Duodenal mucosa (tissue), 2 donors: ENCODE measurements around the gene RPS19BP1.

ENCODE experiments used
- H3K27ac ChIP-seq: one replicate; pipeline ENCODE4 v1.7.0; 2013; ENCODE audit warnings: low read depth, low read length
- H3K27me3 ChIP-seq, 2 donors: one replicate each; pipeline ENCODE4 v1.7.0; 2013; ENCODE audit warnings: low read length in 2 of 2, control low read depth in 1 of 2; ENCODE audit not compliant: insufficient read depth in 2 of 2, control insufficient read depth in 1 of 2
- H3K36me3 ChIP-seq, 2 donors: one replicate each; pipeline ENCODE4 v1.7.0; 2013; ENCODE audit warnings: low read length in 2 of 2, control low read depth in 1 of 2; ENCODE audit not compliant: insufficient read depth in 2 of 2, control insufficient read depth in 1 of 2
- H3K4me1 ChIP-seq, 2 donors: one replicate each; pipeline ENCODE4 v1.7.0; 2013; ENCODE audit warnings: low read length in 2 of 2, control low read depth in 1 of 2; ENCODE audit not compliant: insufficient read depth in 2 of 2, control insufficient read depth in 1 of 2
- H3K4me3 ChIP-seq, 2 donors: one replicate each; pipeline ENCODE4 v1.7.0; 2013; ENCODE audit warnings: low read length in 2 of 2, low read depth in 1 of 2
- H3K9ac ChIP-seq, 2 donors: one replicate each; pipeline ENCODE4 v1.7.0; 2013; ENCODE audit warnings: low read length in 2 of 2, low read depth in 1 of 2
- H3K9me3 ChIP-seq, 2 donors: one replicate each; pipeline ENCODE4 v1.7.0; 2013; ENCODE audit warnings: low read length in 2 of 2, control low read depth in 1 of 2; ENCODE audit not compliant: control insufficient read depth in 1 of 2

RPS19BP1 gene

DNA sequence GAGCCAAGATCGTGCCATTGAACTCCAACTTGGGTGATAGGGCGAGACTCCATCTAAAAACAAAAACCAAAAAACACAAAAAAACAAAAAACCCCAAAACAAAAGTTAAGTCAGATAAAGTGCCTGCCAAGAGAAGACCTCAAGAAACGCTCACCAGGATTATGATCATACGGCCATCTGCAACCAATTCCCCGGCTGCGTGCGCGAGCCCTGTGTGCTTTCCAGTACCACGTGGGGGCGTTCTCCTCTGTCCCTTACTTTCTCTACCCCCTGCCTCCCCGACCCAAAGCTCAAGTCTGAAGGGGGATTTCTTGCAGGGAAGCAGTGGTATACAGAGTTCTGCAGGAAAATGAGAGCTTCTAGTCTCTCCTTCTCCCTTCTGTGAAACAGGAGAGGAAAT, 10.5 kb upstream of the RPS19BP1 start:
- Histone ChIP-seq H3K9ac (no peak overlapping the region), H3K27me3 (peaks cover 3 to 10% of the 10 kb centered on the region in 2 donors), H3K36me3 (no peaks in the 10 kb centered on the region), H3K27ac (no peak overlapping the region), H3K4me1 (no peaks in the 10 kb centered on the region), H3K4me3 (no peak overlapping the region), H3K9me3 (no peaks in the 10 kb centered on the region)

- Histone ChIP-seq H3K4me1 (peaks cover 4 to 7% of the 10 kb centered on the region in 2 donors), H3K27me3 (no peaks in the 10 kb centered on the region), H3K4me3 (no peak overlapping the region), H3K27ac (no peak overlapping the region), H3K36me3 (no peaks in the 10 kb centered on the region), H3K9ac (no peak overlapping the region), H3K9me3 (no peaks in the 10 kb centered on the region)
These were observed 5.4 kb upstream of the RPS19BP1 start for GRCh38 chr22:39537975-39538374.

- no peak overlapping the region for H3K9ac ChIP-seq
- no peaks in the 10 kb centered on the region for H3K9me3 ChIP-seq
- no peaks in the 10 kb centered on the region for H3K36me3 ChIP-seq
- H3K27me3 ChIP-seq = no peaks in the 10 kb centered on the region
- no peak overlapping the region for H3K4me3 ChIP-seq
- H3K4me1 ChIP-seq = peaks cover 8 to 12% of the 10 kb centered on the region in 2 donors
- no peak overlapping the region for H3K27ac ChIP-seq
These were observed 4.2 kb upstream of the RPS19BP1 start for GRCh38 chr22:39536711-39537110.

DNA sequence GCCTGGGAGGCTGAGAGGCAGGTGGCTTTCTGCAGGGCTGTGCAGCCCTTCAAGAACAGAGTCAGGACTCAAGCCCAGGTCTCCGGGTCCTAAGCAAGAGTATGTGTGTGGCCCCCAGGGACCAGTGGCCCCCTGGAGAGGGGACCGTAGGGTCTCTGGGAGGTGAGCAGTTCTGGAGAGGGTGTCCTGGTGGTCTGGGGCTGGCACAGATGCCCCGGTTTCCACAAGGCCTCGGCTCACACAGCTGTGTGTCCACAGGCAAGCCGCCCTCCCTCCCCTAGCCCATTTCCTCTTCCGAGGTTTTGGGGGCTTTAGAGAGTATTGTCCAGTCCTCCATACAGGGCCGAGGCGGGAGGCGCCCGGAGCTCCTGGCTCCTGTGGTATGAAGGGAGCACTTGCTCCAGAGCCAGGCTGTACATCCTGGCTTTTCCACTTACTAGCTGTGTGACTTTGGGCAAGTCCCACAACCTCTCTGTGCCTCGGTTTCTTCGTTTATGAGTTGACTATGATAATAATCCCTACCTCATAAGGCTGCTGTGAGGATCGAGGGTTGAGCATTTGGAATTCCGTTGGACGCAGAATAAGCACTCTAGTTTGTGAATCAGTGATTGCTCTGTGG, 3.4 kb upstream of the RPS19BP1 start:
- Histone ChIP-seq H3K4me3 (no peak overlapping the region), H3K9ac (no peak overlapping the region), H3K27me3 (no peaks in the 10 kb centered on the region), H3K4me1 (peaks cover 16 to 19% of the 10 kb centered on the region in 2 donors), H3K9me3 (no peaks in the 10 kb centered on the region), H3K27ac (no peak overlapping the region), H3K36me3 (peaks cover 0 to 3% of the 10 kb centered on the region in 2 donors)

GRCh38 chr22:39535357-39535725, 2.8 kb upstream of the RPS19BP1 start:
- H3K27ac ChIP-seq = no peak overlapping the region
- peaks cover 20 to 25% of the 10 kb centered on the region in 2 donors for H3K4me1 ChIP-seq
- H3K4me3 ChIP-seq = no peak overlapping the region
- peaks cover 0 to 7% of the 10 kb centered on the region in 2 donors for H3K36me3 ChIP-seq
- no peaks in the 10 kb centered on the region for H3K27me3 ChIP-seq
- H3K9ac ChIP-seq = no peak overlapping the region
- no peaks in the 10 kb centered on the region for H3K9me3 ChIP-seq

DNA sequence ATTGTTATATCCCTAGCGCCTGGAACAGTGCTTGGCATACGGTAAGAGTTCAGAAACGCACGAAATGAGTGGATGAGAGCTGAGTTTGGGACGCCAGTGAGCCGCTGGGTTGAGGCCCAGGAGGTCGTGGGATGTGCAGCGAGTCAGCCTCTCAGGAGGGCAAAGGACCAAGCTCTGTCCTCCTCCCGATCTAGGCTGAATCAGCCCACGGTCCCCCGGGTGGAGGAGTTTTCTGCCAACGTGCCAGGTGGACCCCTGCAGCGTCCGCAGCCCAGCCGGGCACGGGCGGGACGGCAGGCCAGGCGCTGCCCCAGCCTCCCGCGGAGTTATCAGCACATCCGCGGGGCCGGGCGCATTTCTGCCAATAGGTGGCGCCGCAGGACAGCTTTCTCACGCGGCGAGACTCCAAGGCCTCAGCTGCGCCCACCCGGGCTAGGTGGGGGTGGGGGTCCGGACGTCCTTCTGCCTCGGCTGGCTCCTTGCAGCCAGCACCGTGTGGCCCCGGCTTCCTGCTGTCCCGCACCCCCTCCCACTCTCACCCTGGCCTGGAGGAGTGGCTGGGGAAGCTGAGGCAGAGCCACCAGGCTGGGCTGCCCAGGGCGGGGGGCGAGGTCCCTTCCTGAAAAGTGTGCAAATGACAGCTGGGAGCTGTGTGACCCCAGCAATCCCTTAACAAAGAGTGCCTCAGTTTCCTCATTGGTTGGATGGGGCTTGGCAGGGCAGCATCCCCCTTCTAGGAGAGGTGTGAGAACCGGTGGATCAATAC, 2.2 kb upstream of the RPS19BP1 start:
- H3K4me3 ChIP-seq = peak overlapping the region in 1 of 2 donors; percentile 1
- no peaks in the 10 kb centered on the region for H3K9me3 ChIP-seq
- no peak overlapping the region for H3K9ac ChIP-seq
- H3K27me3 ChIP-seq = no peaks in the 10 kb centered on the region
- H3K4me1 ChIP-seq = peaks cover 26 to 31% of the 10 kb centered on the region in 2 donors
- H3K27ac ChIP-seq = no peak overlapping the region
- H3K36me3 ChIP-seq = peaks cover 5 to 12% of the 10 kb centered on the region in 2 donors

DNA sequence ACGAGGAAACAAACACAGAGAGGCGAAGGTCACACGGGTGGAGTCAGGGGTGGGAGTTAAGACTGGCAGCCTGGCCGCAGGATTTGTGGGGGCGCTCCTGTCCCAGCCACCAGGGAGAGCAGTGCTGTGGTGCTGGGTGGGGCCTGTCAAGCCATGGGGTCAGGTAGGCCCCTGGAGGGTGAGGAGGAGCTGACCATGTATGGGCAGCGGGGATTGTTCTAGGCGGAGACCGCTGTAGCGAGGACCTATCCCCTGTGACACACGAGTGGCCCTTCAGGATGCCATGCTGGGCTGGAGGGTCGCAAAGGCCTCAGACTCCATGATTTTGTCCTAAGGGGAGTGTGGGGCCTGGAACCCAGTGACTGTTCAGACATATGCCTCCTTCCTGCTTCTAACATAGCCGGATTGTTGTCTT, 1.6 kb upstream of the RPS19BP1 start:
- Histone ChIP-seq H3K4me3 (no peak overlapping the region), H3K9ac (no peak overlapping the region), H3K36me3 (peaks cover 9 to 17% of the 10 kb centered on the region in 2 donors), H3K27me3 (no peaks in the 10 kb centered on the region), H3K27ac (no peak overlapping the region), H3K9me3 (no peaks in the 10 kb centered on the region), H3K4me1 (peaks cover 32 to 37% of the 10 kb centered on the region in 2 donors)

- Histone ChIP-seq H3K27me3 (no peaks in the 10 kb centered on the region), H3K9me3 (no peaks in the 10 kb centered on the region), H3K4me1 (peaks cover 51 to 63% of the 10 kb centered on the region in 2 donors), H3K9ac (peak overlapping the region in 1 of 2 donors; percentile 16), H3K36me3 (peaks cover 9 to 19% of the 10 kb centered on the region in 2 donors), H3K4me3 (peak overlapping the region; percentile 85 to 96), H3K27ac (no peak overlapping the region)
These were observed 1.7 kb downstream of the RPS19BP1 start for GRCh38 chr22:39530692-39531331.

DNA sequence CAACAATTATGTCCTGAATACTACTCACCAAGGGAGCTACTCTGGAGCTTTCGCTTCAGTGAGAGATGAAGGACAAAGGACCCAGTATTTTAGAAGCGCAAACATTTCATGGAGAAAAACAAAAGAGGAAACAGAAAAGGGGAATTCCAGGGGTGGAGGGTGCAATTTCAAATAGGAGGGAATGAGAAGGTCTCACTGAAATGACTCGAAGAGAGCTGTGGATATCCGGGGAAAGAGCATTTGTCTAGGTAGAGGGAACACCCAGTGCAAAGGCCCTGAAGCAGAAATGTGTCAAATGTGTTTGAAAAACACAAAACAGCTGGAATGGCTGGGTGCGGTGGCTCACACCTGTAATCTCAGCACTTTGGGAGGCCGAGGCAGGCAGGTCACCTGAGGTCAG, 2.4 kb downstream of the RPS19BP1 start:
- peaks cover 9 to 21% of the 10 kb centered on the region in 2 donors for H3K36me3 ChIP-seq
- H3K4me1 ChIP-seq = peaks cover 51 to 68% of the 10 kb centered on the region in 2 donors
- H3K4me3 ChIP-seq = peak overlapping the region in 1 of 2 donors; percentile 3
- no peak overlapping the region for H3K9ac ChIP-seq
- H3K27me3 ChIP-seq = no peaks in the 10 kb centered on the region
- H3K9me3 ChIP-seq = no peaks in the 10 kb centered on the region
- no peak overlapping the region for H3K27ac ChIP-seq

GRCh38 chr22:39529487-39529851, 3.1 kb downstream of the RPS19BP1 start:
- Histone ChIP-seq H3K9me3 (no peaks in the 10 kb centered on the region), H3K27ac (no peak overlapping the region), H3K9ac (peak overlapping the region in 1 of 2 donors; percentile 15), H3K4me3 (peak overlapping the region; percentile 23 to 65), H3K36me3 (peaks cover 10 to 27% of the 10 kb centered on the region in 2 donors), H3K27me3 (no peaks in the 10 kb centered on the region), H3K4me1 (peaks cover 48 to 65% of the 10 kb centered on the region in 2 donors)
